ENCODE data around the gene THRB. TPM values are rescaled to one million over a fixed set of nuclear protein-coding genes. Genes with fewer than 3 reads are reported as not detected.

The THRB gene
- total and polyA plus RNA-seq, 2 experiments from 2014 or later, result 26.8 to 60.0 TPM

DNA sequence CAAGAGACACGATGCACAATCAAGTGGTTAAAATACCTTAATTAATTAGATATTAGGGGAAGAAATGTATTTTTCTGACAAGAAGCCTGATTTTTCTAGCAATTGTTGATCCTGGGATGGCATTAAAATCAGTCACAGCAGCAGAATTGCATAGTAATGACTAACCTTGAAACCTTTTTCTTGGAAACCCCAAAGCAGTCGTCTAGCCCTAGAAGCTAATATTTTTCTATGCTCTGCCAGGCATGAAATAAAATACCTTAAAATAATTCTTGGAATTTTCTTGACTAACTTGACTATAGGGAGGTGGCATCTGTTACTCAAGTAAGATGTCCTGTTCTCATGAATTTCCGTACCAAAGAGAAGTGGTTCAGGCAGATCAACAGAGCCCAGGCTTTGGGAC lies 204.1 kb downstream of the THRB start:
- TF ChIP-seq EZH2phosphoT487 (IDR thresholded peaks at IDR 0.05; ENCODE audit: low read depth, severe bottlenecking, unreplicated experiment), result no peak
- TF ChIP-seq, protein P1, sequence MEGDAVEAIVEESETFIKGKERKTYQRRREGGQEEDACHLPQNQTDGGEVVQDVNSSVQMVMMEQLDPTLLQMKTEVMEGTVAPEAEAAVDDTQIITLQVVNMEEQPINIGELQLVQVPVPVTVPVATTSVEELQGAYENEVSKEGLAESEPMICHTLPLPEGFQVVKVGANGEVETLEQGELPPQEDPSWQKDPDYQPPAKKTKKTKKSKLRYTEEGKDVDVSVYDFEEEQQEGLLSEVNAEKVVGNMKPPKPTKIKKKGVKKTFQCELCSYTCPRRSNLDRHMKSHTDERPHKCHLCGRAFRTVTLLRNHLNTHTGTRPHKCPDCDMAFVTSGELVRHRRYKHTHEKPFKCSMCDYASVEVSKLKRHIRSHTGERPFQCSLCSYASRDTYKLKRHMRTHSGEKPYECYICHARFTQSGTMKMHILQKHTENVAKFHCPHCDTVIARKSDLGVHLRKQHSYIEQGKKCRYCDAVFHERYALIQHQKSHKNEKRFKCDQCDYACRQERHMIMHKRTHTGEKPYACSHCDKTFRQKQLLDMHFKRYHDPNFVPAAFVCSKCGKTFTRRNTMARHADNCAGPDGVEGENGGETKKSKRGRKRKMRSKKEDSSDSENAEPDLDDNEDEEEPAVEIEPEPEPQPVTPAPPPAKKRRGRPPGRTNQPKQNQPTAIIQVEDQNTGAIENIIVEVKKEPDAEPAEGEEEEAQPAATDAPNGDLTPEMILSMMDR (IDR thresholded peaks at IDR 0.05; ENCODE audit: poor library complexity), result no peak
- no peak for TF ChIP-seq EZH2 (IDR thresholded peaks at IDR 0.05; ENCODE audit: borderline replicate concordance)

GRCh38 chr3:24288496-24289236 lies 206.0 kb downstream of the THRB start:
- H3K9me2 ChIP-seq (replicated peaks; ENCODE audit: insufficient read depth), result no peaks in the 10 kb centered on the region
- H3K4me3 ChIP-seq, result no peak overlapping the region
- H2AFZ ChIP-seq, result no peak overlapping the region
- H4K20me1 ChIP-seq (ENCODE audit: insufficient read depth, poor library complexity, severe bottlenecking), result no peaks in the 10 kb centered on the region
- 81% methylated on average over 8 of the region's 8 CpGs for WGBS (ENCODE audit: low lambda C conversion rate, missing lambda C conversion rate)
- no peak overlapping the region for H3K27ac ChIP-seq
- H3K4me1 ChIP-seq (ENCODE audit: insufficient read depth), result peaks cover 6% of the 10 kb centered on the region
- no peak for DNase-seq (ENCODE audit: low spot score)
- H3K79me2 ChIP-seq, result peaks cover 7% of the 10 kb centered on the region
- H3K4me2 ChIP-seq, result no peak overlapping the region
- TF ChIP-seq, protein P1 (IDR thresholded peaks at IDR 0.05; ENCODE audit: poor library complexity), result no peak
- TF ChIP-seq EZH2phosphoT487 (IDR thresholded peaks at IDR 0.05; ENCODE audit: low read depth, severe bottlenecking, unreplicated experiment), result no peak
- no peak for TF ChIP-seq EZH2 (IDR thresholded peaks at IDR 0.05; ENCODE audit: borderline replicate concordance)
- no peaks in the 10 kb centered on the region for H3K36me3 ChIP-seq (replicated peaks; ENCODE audit: insufficient read depth, low read depth)
- no peaks in the 10 kb centered on the region for H3K9me3 ChIP-seq (ENCODE audit: low read depth)
- no peaks in the 10 kb centered on the region for H3K27me3 ChIP-seq

More for the DNA sequence above, 204.1 kb downstream of the THRB start:
- Histone ChIP-seq H3K4me1 (ENCODE audit: insufficient read depth) (peaks cover 6% of the 10 kb centered on the region), H3K9me3 (ENCODE audit: low read depth) (no peaks in the 10 kb centered on the region), H3K36me3 (replicated peaks; ENCODE audit: insufficient read depth, low read depth) (no peaks in the 10 kb centered on the region), H3K27ac (peak overlapping the region; percentile 17), H4K20me1 (ENCODE audit: insufficient read depth, poor library complexity, severe bottlenecking) (no peaks in the 10 kb centered on the region), H2AFZ (no peak overlapping the region), H3K4me2 (no peak overlapping the region), H3K4me3 (no peak overlapping the region), H3K27me3 (no peaks in the 10 kb centered on the region), H3K79me2 (peaks cover 6% of the 10 kb centered on the region), H3K9me2 (replicated peaks; ENCODE audit: insufficient read depth) (no peaks in the 10 kb centered on the region)
- WGBS (ENCODE audit: low lambda C conversion rate, missing lambda C conversion rate), result 93% methylated on average over 3 of the region's 3 CpGs
- DNase-seq (ENCODE audit: low spot score), result no peak

- no peaks in the 10 kb centered on the region for H3K9me3 ChIP-seq (ENCODE audit: low read depth)
- H3K36me3 ChIP-seq (replicated peaks; ENCODE audit: insufficient read depth, low read depth), result no peaks in the 10 kb centered on the region
- TF ChIP-seq, protein P1 (IDR thresholded peaks at IDR 0.05; ENCODE audit: poor library complexity), result no peak
- TF ChIP-seq EZH2phosphoT487 (IDR thresholded peaks at IDR 0.05; ENCODE audit: low read depth, severe bottlenecking, unreplicated experiment), result no peak
- no peak for TF ChIP-seq EZH2 (IDR thresholded peaks at IDR 0.05; ENCODE audit: borderline replicate concordance)
- H3K79me2 ChIP-seq, result peaks cover 7% of the 10 kb centered on the region
- 82% methylated on average over 3 of the region's 3 CpGs for WGBS (ENCODE audit: low lambda C conversion rate, missing lambda C conversion rate)
- no peaks in the 10 kb centered on the region for H4K20me1 ChIP-seq (ENCODE audit: insufficient read depth, poor library complexity, severe bottlenecking)
- H3K4me3 ChIP-seq, result no peak overlapping the region
- no peak overlapping the region for H3K27ac ChIP-seq
- no peak for DNase-seq (ENCODE audit: low spot score)
- H3K4me2 ChIP-seq, result no peak overlapping the region
- H2AFZ ChIP-seq, result no peak overlapping the region
- H3K9me2 ChIP-seq (replicated peaks; ENCODE audit: insufficient read depth), result no peaks in the 10 kb centered on the region
- peaks cover 6% of the 10 kb centered on the region for H3K4me1 ChIP-seq (ENCODE audit: insufficient read depth)
- H3K27me3 ChIP-seq, result no peaks in the 10 kb centered on the region
These were observed 206.7 kb downstream of the THRB start for GRCh38 chr3:24287755-24288450.
